HCT116 (cell line): ENCODE measurements around the gene ACACA. TPM values are rescaled to one million over a fixed set of nuclear protein-coding genes. Genes with fewer than 3 reads are reported as not detected.

Experiments used
- ATAC-seq: fragments of 200-7000 bp; cut with Tn5 transposase; 2 replicates; pipeline ENCODE4 v1.9.1; 2020; ENCODE audit warnings: mild to moderate bottlenecking, moderate library complexity
- BruUV-seq: library from RNA; stranded (reverse); fragments of 400-500 nt; replicated peaks from 2 replicates; lab custom pipeline; 2021; lab: Mats Ljungman, UMichigan
- CTCF ChIA-PET: fragments of 300-600 bp; sonication (Branson Sonifier 250); formaldehyde crosslinking; loops from one replicate; lab custom pipeline; 2021; ENCODE audit warnings: antibody characterized with exemption; lab: Charles Lee
- POLR2A ChIA-PET: fragments of 300-600, 350-600 bp; sonication (Branson Sonifier 250); formaldehyde crosslinking; loops from one replicate; lab custom pipeline; 2021; ENCODE audit warnings: antibody characterized with exemption; lab: Charles Lee
- RAD21 ChIA-PET, 2 experiments: fragments of 300-600 bp; sonication (Branson Sonifier 250); formaldehyde crosslinking; loops; one replicate each; lab custom pipeline; 2023; ENCODE audit warnings: low total read pairs in 2 of 2; ENCODE audit not compliant: uncharacterized antibody in 2 of 2, unreplicated experiment in 2 of 2, low non-redundant PET in 1 of 2; lab: Charles Lee
- DNase-seq: peaks from one replicate; pipeline ENCODE4 v3.0.0-alpha.2; 2010; ENCODE audit warnings: low read depth, low spot score
- H2AFZ ChIP-seq: fragments of 200-600 bp; shearing (Covaris generic), sonication (generic); 2 replicates; pipeline ENCODE4 v1.6.1; 2017; ENCODE audit warnings: low read depth, mixed run types, mixed read lengths, antibody characterized with exemption, low read length; ENCODE audit not compliant: poor library complexity, severe bottlenecking
- H3K27ac ChIP-seq: 2 replicates; pipeline ENCODE4 v1.5.1; 2012; ENCODE audit warnings: low read depth, low read length
- H3K27me3 ChIP-seq: fragments of 200-600 bp; sonication (generic); 2 replicates; pipeline ENCODE4 v1.6.1; 2016; ENCODE audit warnings: mixed run types, low read length, mixed read lengths; ENCODE audit not compliant: insufficient read depth
- H3K36me3 ChIP-seq, 2 experiments: fragments of 200-500 bp in 1 of 2; fragments of 200-600 bp in 1 of 2; sonication (Bioruptor generic) in 1 of 2; sonication (generic) in 1 of 2; 2 replicates each; pipeline versions ENCODE4 v1.5.1 to v1.6.1; 2014 to 2016; ENCODE audit warnings: low read length in 2 of 2, inconsistent platforms in 1 of 2, mixed read lengths in 1 of 2, mixed run types in 1 of 2; ENCODE audit not compliant: insufficient read depth in 2 of 2, control insufficient read depth in 1 of 2
- H3K4me1 ChIP-seq, 2 experiments: fragments of 200-600 bp in 1 of 2; sonication (generic) in 1 of 2; 2 replicates each; pipeline versions ENCODE4 v1.5.1 to v1.6.1; 2012 to 2017; ENCODE audit warnings: low read length in 2 of 2, inconsistent platforms in 1 of 2, mild to moderate bottlenecking in 1 of 2, mixed read lengths in 1 of 2, mixed run types in 1 of 2, moderate library complexity in 1 of 2; ENCODE audit not compliant: insufficient read depth in 2 of 2, control insufficient read depth in 1 of 2
- H3K4me2 ChIP-seq: fragments of 200-600 bp; sonication (generic); 2 replicates; pipeline ENCODE4 v1.6.1; 2017; ENCODE audit warnings: mixed run types, low read length, mixed read lengths
- H3K4me3 ChIP-seq, 2 experiments: fragments of 200-600 bp in 1 of 2; sonication (generic) in 1 of 2; replicated peaks in 1 of 2; 2 replicates each; pipeline ENCODE4 v1.5.1; 2011 to 2016; ENCODE audit warnings: low read length in 2 of 2, control low read depth in 1 of 2, low read depth in 1 of 2, mild to moderate bottlenecking in 1 of 2, mixed read lengths in 1 of 2, mixed run types in 1 of 2
- H3K79me2 ChIP-seq: fragments of 200-600 bp; sonication (generic); 2 replicates; pipeline ENCODE4 v1.6.1; 2017; ENCODE audit warnings: mild to moderate bottlenecking, mixed run types, low read length, moderate library complexity, mixed read lengths; ENCODE audit not compliant: insufficient read depth
- H3K9ac ChIP-seq: fragments of 200-600 bp; sonication (generic); 2 replicates; pipeline ENCODE4 v1.6.1; 2016; ENCODE audit warnings: low read length, mixed read lengths
- H3K9me2 ChIP-seq: fragments of 200-600 bp; sonication (generic), shearing (Covaris generic); 2 replicates; pipeline ENCODE4 v1.6.1; 2017; ENCODE audit warnings: mixed run types, mild to moderate bottlenecking, moderate library complexity; ENCODE audit not compliant: insufficient read depth
- H3K9me3 ChIP-seq, 2 experiments: fragments of 200-500 bp in 1 of 2; fragments of 200-600 bp in 1 of 2; sonication (Bioruptor generic) in 1 of 2; sonication (generic) in 1 of 2; 2 replicates each; pipeline ENCODE4 v1.6.1; 2014 to 2017; ENCODE audit warnings: low read length in 2 of 2, mixed read lengths in 2 of 2, inconsistent platforms in 1 of 2, low read depth in 1 of 2, mild to moderate bottlenecking in 1 of 2, mixed run types in 1 of 2, moderate library complexity in 1 of 2; ENCODE audit not compliant: control insufficient read depth in 1 of 2, insufficient read depth in 1 of 2
- H4K20me1 ChIP-seq: fragments of 200-600 bp; sonication (generic), shearing (Covaris generic); 2 replicates; pipeline ENCODE4 v1.6.1; 2017; ENCODE audit warnings: mixed run types, mild to moderate bottlenecking, moderate library complexity; ENCODE audit not compliant: insufficient read depth
- CBX3 ChIP-seq: IDR thresholded peaks from 2 replicates; pipeline ENCODE4 v1.6.1; 2012; ENCODE audit warnings: low read depth
- EGR1 ChIP-seq: IDR thresholded peaks from 2 replicates; pipeline ENCODE4 v1.6.1; 2012; ENCODE audit warnings: low read depth
- EZH2 ChIP-seq: fragments of 200-600 bp; sonication (generic); IDR thresholded peaks from 2 replicates; pipeline ENCODE4 v1.6.1; 2017; ENCODE audit warnings: antibody characterized with exemption, mixed run types
- EZH2phosphoT487 ChIP-seq: fragments of 200-600 bp; IDR thresholded peaks from 2 replicates; pipeline ENCODE4 v1.6.1; 2018; ENCODE audit warnings: antibody characterized with exemption, borderline replicate concordance
- MAX ChIP-seq: IDR thresholded peaks from 2 replicates; pipeline ENCODE4 v1.6.1; 2012
- POLR2A ChIP-seq: IDR thresholded peaks from 2 replicates; pipeline ENCODE4 v1.7.0; 2011; ENCODE audit warnings: borderline replicate concordance; ENCODE audit not compliant: insufficient read depth, insufficient read length; ENCODE audit errors: extremely low read depth
- POLR2AphosphoS5 ChIP-seq: IDR thresholded peaks from 2 replicates; pipeline ENCODE4 v1.6.1; 2011; ENCODE audit warnings: mild to moderate bottlenecking, low read depth, low read length, moderate library complexity
- RAD21 ChIP-seq: IDR thresholded peaks from 2 replicates; pipeline ENCODE4 v1.6.1; 2012; ENCODE audit warnings: low read depth, mild to moderate bottlenecking
- REST ChIP-seq: IDR thresholded peaks from 2 replicates; pipeline ENCODE4 v1.6.1; 2012; ENCODE audit warnings: low read depth
- SIN3A ChIP-seq: IDR thresholded peaks from 2 replicates; pipeline ENCODE4 v1.6.1; 2012; ENCODE audit warnings: low read depth
- SP1 ChIP-seq: IDR thresholded peaks from 2 replicates; pipeline ENCODE4 v1.6.1; 2012; ENCODE audit warnings: low read depth
- SRF ChIP-seq: IDR thresholded peaks from 2 replicates; pipeline ENCODE4 v1.6.1; 2012; ENCODE audit warnings: low read depth
- TCF7L2 ChIP-seq: IDR thresholded peaks from 2 replicates; pipeline ENCODE4 v1.7.0; 2011; ENCODE audit warnings: borderline replicate concordance, inconsistent platforms; ENCODE audit not compliant: insufficient read depth, insufficient read length; ENCODE audit errors: extremely low read depth
- YY1 ChIP-seq: IDR thresholded peaks from 2 replicates; pipeline ENCODE4 v1.6.1; 2011; ENCODE audit warnings: low read length, low read depth, moderate library complexity, mild to moderate bottlenecking; ENCODE audit not compliant: insufficient replicate concordance; ENCODE audit errors: extremely low read depth
- ZFX ChIP-seq: fragments of 450-650 bp; IDR thresholded peaks from 2 replicates; pipeline ENCODE4 v1.6.1; 2017
- ZNF274 ChIP-seq: fragments of 200-500 bp; sonication (Bioruptor generic); IDR thresholded peaks from 2 replicates; pipeline ENCODE4 v1.6.1; 2014; ENCODE audit warnings: mild to moderate bottlenecking, low read depth, low read length, inconsistent platforms
- intact Hi-C: fragments of 100-400 bp; cut with micrococcal nuclease; formaldehyde crosslinking; loops from 2 replicates; pipeline ENCODE4 v1.10.0; 2022
- total RNA-seq: library from RNA; stranded (reverse); gene quantifications from one replicate; pipeline ENCODE4 v1.2.1, GENCODE V29; 2021; ENCODE audit not compliant: unreplicated experiment

The ACACA gene
- total RNA-seq, 1 experiment from 2014 or later = 161 TPM

GRCh38 chr17:37339321-37339720 lies 67.3 kb downstream of the ACACA start:
- Histone ChIP-seq H3K9me2 (no peaks in the 10 kb centered on the region), H3K4me1 (peaks cover 0 to 4% of the 10 kb centered on the region in 2 experiments; a peak in 2 of 4 replicates), H3K4me2 (no peak overlapping the region), H3K27ac (no peak overlapping the region), H3K79me2 (peaks cover 95% of the 10 kb centered on the region), H3K9me3 (no peaks in the 10 kb centered on the region), H3K9ac (no peak overlapping the region), H3K27me3 (no peaks in the 10 kb centered on the region), H2AFZ (no peak overlapping the region), H4K20me1 (peaks cover 16% of the 10 kb centered on the region), H3K4me3 (no peak overlapping the region), H3K36me3 (peaks cover 4 to 6% of the 10 kb centered on the region in 2 experiments; a peak in 3 of 4 replicates)
- CTCF ChIA-PET = no interaction called here
- intact Hi-C loops = no loop called here
- DNase-seq = no peak
- TSS peak; percentile 28 for BruUV-seq
- TF ChIP-seq SP1 (no peak), EGR1 (no peak), MAX (no peak), REST (no peak), POLR2AphosphoS5 (no peak), EZH2 (no peak), CBX3 (no peak), ZFX (no peak), SIN3A (no peak), TCF7L2 (no peak), RAD21 (no peak), ZNF274 (no peak), YY1 (no peak), SRF (no peak), EZH2phosphoT487 (no peak), POLR2A (no peak)
- no peak for ATAC-seq
- RAD21 ChIA-PET = no interaction called here
- POLR2A ChIA-PET = no interaction called here
